HL-60/S4 treated with phorbol 12-myristate 13-acetate at 8.2 ng/mL for 4 days and 3 days (cell line): Measurements from ENCODE around the gene BANF1.
"Not testable (repeated sequence)": the region's sequence is repeated elsewhere in the genome, so short reads cannot be mapped to it uniquely, and the experiment has no call there.

Experiments used
- in situ Hi-C: fragments of 300-500 bp; cut with MboI; formaldehyde crosslinking; loops from 2 replicates; pipeline ENCODE4 v1.15.0; 2022; ENCODE audit warnings: low sequenced_read_pairs

Gene BANF1

DNA sequence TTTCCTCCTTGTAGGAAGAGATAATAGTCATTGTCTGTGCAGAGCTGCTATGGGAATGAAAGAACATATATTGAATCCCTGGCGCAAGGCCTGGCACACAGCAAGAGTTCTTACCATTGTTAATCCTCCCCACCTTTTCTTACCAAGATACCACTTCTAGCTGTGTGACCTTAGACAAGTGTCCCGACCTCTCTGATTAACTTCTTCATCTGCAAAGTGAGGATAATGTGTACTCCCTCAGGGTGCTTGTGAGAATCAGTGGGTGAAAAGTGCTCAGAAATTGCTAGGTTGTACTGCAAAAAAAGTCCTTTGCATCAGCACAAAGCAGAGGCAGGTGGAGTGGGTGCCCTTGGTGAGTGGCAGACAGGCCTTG, 5.8 kb downstream of the BANF1 start:
- in situ Hi-C loops: no loop called here

- in situ Hi-C loops: no loop called here
Observed at GRCh38 chr11:66008468-66009101, 6.3 kb downstream of the BANF1 start.

DNA sequence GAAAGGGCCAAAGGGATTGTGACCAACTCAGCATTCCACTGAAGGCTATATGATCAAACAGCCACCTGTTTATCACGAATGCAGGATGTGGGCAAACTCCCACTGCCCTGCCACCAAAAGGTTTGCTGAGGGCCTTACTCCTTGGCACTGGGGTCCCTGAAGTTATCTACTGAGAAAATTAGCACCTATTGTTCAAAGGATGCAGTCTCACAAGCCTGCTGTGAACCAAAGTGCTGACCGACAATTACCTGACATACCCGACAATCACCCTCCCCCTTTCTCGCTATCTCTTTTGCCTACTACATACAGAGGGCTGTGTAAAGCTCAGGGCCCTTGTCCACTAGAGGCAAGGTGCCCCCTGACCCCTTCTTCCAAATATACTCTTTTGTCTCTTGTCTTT, 7.7 kb downstream of the BANF1 start:
- in situ Hi-C loops: not testable (repeated sequence)

- in situ Hi-C loops: no loop called here
Observed at GRCh38 chr11:66011239-66011784, 9.0 kb downstream of the BANF1 start.

DNA sequence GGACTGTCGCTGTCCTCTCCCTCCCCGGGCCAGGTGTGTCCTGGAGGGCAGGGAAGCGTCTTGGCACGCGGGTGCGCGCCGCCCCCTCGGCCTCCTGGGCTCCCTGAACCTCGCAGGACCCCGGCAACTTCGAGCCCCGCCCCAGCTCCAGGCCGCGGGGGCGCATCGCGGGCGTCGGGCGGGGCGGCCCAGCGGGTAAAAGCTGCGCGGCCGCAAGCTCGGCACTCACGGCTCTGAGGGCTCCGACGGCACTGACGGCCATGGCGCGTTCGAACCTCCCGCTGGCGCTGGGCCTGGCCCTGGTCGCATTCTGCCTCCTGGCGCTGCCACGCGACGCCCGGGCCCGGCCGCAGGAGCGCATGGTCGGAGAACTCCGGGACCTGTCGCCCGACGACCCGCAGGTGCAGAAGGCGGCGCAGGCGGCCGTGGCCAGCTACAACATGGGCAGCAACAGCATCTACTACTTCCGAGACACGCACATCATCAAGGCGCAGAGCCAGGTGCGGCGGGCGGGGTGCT, 9.5 kb downstream of the BANF1 start, which contains the start of gene CST6:
CST6 (plus strand) TSS at position 224 of the 519 bp plus-strand sequence; CDS start at position 261, 37 bp downstream.
- in situ Hi-C loops: no loop called here

DNA sequence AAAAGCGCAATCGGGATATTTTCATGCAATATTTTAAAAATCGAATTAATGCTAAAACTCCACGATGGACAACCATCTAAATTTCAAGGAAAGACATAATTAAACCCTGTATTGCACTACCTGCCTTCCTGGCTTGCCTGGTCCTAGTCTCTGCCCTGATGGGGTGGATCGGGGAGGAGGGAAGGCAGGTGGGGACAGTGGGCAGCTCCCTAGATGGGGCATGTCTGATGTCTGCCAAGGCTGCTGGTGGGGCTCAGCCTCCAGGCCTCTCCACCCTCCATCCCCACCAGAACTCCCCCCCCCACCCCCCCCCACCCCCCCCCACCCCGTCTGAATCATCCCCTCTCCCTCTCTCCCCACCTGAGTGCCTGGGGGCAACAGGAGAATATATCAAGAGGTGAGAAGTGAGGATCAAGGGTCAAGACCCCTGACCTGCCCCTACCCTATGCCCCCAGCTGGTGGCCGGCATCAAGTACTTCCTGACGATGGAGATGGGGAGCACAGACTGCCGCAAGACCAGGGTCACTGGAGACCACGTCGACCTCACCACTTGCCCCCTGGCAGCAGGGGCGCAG, 10.2 kb downstream of the BANF1 start:
- in situ Hi-C loops: no loop called here

GRCh38 chr11:66012946-66013761, 10.9 kb downstream of the BANF1 start:
- in situ Hi-C loops: no loop called here

DNA sequence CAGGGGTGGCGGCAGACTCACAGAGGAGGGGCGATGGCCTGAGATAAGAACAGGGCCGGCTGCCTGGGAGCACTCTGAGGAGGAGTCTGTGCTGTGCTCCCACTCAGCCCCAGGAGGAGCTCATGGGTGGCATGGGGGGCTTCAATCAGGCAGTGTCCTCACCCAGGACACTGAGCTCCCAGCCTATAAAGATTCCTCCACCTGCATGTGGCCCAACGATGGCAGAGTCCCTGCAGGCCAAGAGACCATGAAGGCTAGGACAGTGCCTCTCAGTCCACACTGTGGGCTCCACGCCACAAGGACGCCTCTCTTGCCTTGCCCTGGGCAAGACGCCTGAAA, 11.4 kb downstream of the BANF1 start:
- in situ Hi-C loops: no loop called here

DNA sequence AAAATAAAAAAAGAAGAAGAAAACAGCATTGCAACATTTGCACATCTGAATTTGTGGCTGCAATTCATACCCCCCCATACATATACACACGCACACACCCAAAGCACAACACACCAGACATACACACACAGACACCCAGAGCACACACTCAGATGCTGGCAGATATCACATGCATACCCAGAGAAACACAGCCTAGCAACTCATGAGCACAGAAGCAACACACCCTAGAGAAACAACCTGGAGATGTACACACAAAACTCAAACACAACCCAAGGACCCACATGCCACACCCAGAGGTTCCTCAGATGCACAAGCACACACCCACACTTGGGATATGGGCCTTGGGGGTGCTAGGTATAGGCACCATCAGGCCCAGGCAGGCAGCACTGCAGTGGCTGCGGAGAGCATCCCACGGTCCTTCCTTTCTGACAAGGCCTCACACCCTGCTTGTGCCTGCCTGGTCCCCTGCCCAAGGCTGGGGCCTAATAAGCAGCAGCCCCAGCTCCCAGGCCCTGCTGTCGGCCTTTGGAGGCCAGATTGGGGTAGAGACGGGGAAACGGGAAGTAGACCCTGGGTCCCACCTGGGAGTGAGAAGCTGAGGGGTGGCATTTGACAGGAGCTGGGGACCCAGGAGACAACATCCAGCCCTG, 12.6 kb downstream of the BANF1 start:
- in situ Hi-C loops: no loop called here

DNA sequence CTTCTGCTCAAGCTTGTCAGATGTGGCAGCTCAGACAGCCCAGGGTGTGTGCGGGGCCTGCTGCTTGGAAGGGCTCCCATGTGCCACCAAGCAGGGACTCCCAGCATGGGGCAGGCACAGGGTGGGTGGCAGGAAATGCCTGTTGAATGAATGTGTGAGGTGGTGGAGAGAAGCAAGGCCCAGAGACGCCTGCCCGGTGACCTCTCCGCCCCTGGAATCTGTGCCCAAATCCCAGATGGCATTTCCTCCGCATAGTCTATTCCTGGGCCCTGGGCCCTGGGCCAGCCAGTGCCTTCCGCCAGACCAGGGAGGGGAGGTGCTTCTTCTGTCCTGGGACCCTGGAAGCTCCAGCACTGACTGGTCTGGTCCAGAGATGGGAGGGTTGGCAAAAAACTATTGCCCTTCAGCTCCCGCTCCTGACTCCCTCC, 13.2 kb downstream of the BANF1 start:
- in situ Hi-C loops: no loop called here

DNA sequence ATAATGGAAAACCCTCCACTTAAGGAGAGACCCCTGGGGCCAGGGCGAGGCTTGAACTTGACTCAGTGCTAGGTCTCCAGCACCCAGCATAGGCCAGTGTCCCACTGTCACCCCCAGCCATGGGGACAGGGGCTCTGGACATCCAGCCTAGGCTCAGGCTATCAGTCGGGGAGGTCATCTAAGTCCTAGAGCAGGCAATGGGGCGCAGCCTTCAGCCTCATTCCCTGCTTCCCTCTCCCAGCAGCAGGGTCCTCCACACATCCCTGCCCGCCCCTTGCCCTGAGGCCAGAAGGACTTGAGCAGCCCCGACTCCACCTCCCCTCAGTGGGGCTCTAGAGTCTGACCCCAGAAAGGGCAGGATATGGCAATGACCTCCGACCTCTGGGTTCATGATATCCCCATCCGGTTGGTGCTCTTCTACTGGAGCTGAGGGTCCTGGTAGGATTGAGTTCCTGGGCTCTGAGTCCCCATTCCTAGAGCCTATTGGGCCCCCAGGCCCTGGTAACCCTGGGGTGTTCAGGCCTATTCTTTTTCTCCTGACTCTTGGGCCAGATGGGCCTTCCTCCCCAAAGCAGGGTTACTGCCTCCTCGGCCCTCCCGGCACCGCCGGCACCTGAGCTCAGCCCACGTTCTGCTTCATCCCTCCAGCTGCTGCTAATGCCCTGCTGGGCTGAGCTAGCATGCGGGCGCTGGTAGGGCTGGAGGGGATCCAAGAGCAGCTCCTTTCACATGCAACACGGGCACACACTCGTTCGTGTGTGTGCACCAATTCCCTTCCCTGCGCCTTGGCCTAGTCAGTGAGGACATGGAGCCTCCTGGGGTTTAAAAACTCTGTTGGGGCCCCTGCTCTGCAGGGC, 13.9 kb downstream of the BANF1 start:
- in situ Hi-C loops: no loop called here

- in situ Hi-C loops: no loop called here
Observed at GRCh38 chr11:66016793-66017177, 14.5 kb downstream of the BANF1 start.

- in situ Hi-C loops: no loop called here
Observed at GRCh38 chr11:66017321-66017720, 15.0 kb downstream of the BANF1 start.

GRCh38 chr11:66020212-66020611, 17.9 kb downstream of the BANF1 start:
- in situ Hi-C loops: no loop called here

GRCh38 chr11:66020618-66021357, 18.5 kb downstream of the BANF1 start:
- in situ Hi-C loops: no loop called here

- in situ Hi-C loops: no loop called here
Observed at GRCh38 chr11:66022401-66023185, 20.3 kb downstream of the BANF1 start.

DNA sequence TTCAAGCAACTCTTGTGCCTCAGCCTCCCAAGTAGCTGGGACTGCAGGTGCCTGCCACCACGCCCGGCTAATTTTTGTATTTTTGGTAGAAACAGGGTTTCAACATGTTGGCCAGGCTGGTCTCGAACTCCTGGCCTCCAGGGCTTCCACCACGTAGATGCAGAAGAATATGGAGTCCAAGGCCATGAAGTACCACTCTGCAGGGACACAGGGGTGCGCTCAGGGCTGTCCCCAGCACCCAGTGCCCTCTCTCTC, 20.8 kb downstream of the BANF1 start:
- in situ Hi-C loops: not testable (repeated sequence)

- in situ Hi-C loops: no loop called here
Observed at GRCh38 chr11:66026017-66026529, 23.8 kb downstream of the BANF1 start, which contains the start of gene CATSPER1. Gene CATSPER1, minus strand, starts transcription at chr11:66026479. Its CDS starts 100 bp downstream, at chr11:66026379.
